Measurements from ENCODE around the gene AQP11.

- TF ChIP-seq CTCF (IDR thresholded peaks at IDR 0.05) (no peak), POLR2A (IDR thresholded peaks at IDR 0.05) (no peak)
Measured at GRCh38 chr11:77611921-77612320, 22.2 kb downstream of the AQP11 start.
